ENCODE data around the gene GPR108.

DNA sequence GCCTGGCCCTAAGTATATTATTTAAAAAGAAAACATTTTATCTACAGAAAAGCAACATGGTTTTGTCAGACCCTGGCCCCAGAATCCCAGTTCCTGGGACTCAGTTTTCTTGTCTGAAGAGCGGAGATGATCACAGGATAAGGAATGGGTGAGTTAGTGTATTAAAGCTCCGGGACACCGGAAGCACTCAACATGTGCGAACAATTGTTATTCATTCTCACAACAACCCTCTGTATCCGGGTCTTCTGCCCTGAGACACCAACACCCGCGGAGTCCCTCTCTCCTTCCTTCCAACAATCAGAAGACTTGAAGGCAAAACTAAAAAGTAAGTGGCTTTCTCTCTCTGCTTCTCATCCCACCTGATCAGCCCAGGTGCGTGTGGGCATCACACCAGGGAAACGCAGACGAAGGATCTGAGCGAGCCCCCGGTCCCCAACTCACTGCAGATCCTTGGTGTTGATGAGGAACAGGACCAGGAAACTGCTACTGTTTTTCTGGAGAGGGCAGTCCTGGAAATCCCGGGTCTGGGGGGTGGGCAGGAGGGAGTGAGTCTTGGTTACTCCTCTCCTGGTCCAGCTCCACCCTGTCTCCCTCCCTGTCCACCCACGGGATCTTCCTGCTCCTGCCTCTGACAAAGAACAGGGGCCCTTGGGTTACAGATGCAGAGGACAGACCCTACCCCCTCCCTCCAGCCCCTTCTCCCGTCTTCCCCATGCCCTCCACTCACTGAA is 2.0 kb downstream of the GPR108 start:
- TF ChIP-seq CTCF (IDR thresholded peaks at IDR 0.05) (no peak), POLR2A (IDR thresholded peaks at IDR 0.05) (no peak)
